H1 (cell line): Measurements from ENCODE around the gene LYL1. TPM values are rescaled to one million over a fixed set of nuclear protein-coding genes. Genes with fewer than 3 reads are reported as not detected.

Experiments
- CTCF ChIA-PET: fragments of 300-600 bp; sonication (Branson Sonifier 250); formaldehyde crosslinking; loops from one replicate; lab custom pipeline; 2021; ENCODE audit not compliant: partially characterized antibody; lab: Charles Lee
- POLR2A ChIA-PET: fragments of 300-600 bp; sonication (Branson Sonifier 250); formaldehyde crosslinking; loops from one replicate; lab custom pipeline; 2021; ENCODE audit warnings: inconsistent platforms; ENCODE audit not compliant: partially characterized antibody; lab: Charles Lee
- DNase-seq, 2 experiments: peaks; one replicate each; pipeline versions ENCODE4 v3.0.0 to v3.0.0-alpha.2; 2010 to 2022; ENCODE audit warnings: low spot score in 2 of 2, low read depth in 1 of 2, mixed read lengths in 1 of 2
- FAIRE-seq: peaks from 2 replicates; lab custom pipeline; 2011; peaks lifted over from hg19 to GRCh38; lab: Jason Lieb, UNC
- H2AFZ ChIP-seq: 2 replicates; pipeline ENCODE4 v1.8.1; 2012; ENCODE audit warnings: low read length, inconsistent platforms
- H2AK5ac ChIP-seq: 2 replicates; pipeline ENCODE4 v1.6.1; 2013; ENCODE audit warnings: low read depth, low read length
- H2BK120ac ChIP-seq: replicated peaks from 2 replicates; pipeline ENCODE3; 2013; ENCODE audit warnings: low read depth, low read length, inconsistent platforms
- H2BK12ac ChIP-seq: 2 replicates; pipeline ENCODE4 v1.6.1; 2013; ENCODE audit warnings: low read depth, low read length
- H2BK15ac ChIP-seq: 2 replicates; pipeline ENCODE4 v1.6.1; 2013; ENCODE audit warnings: low read length
- H2BK20ac ChIP-seq: 2 replicates; pipeline ENCODE4 v1.6.1; 2013; ENCODE audit warnings: low read length
- H2BK5ac ChIP-seq: 2 replicates; pipeline ENCODE4 v1.6.1; 2013; ENCODE audit warnings: low read depth, low read length
- H3K14ac ChIP-seq: 2 replicates; pipeline ENCODE4 v1.6.1; 2013; ENCODE audit warnings: inconsistent platforms; ENCODE audit not compliant: insufficient read length
- H3K18ac ChIP-seq: 2 replicates; pipeline ENCODE4 v1.6.1; 2013; ENCODE audit warnings: low read length; ENCODE audit errors: extremely low read depth
- H3K23ac ChIP-seq: 2 replicates; pipeline ENCODE4 v1.6.1; 2013; ENCODE audit warnings: inconsistent platforms; ENCODE audit not compliant: insufficient read length
- H3K23me2 ChIP-seq: 2 replicates; pipeline ENCODE4 v1.6.1; 2013; ENCODE audit warnings: low read depth, low read length
- H3K27ac ChIP-seq: 2 replicates; pipeline ENCODE4 v1.6.1; 2011; ENCODE audit warnings: low read depth, low read length, inconsistent platforms
- H3K27me3 ChIP-seq, 4 experiments: replicated peaks in 1 of 4; 1 replicate in 1 of 4; 2 replicates in 3 of 4; pipeline versions ENCODE4 v1.6.1 to v1.8.1; 2011 to 2013; ENCODE audit warnings: low read length in 3 of 4, mild to moderate bottlenecking in 3 of 4, inconsistent platforms in 2 of 4, mixed read lengths in 2 of 4, moderate library complexity in 1 of 4; ENCODE audit not compliant: control insufficient read depth in 3 of 4, insufficient read depth in 3 of 4; ENCODE audit errors: extremely low read depth in 1 of 4
- H3K36me3 ChIP-seq, 4 experiments: 2 replicates each; pipeline versions ENCODE4 v1.6.1 to v1.8.1; 2011 to 2013; ENCODE audit warnings: mild to moderate bottlenecking in 4 of 4, low read length in 3 of 4, moderate library complexity in 2 of 4, control low read depth in 1 of 4, inconsistent platforms in 1 of 4; ENCODE audit not compliant: insufficient read depth in 4 of 4, control insufficient read depth in 2 of 4
- H3K4ac ChIP-seq: replicated peaks from 2 replicates; pipeline ENCODE3; 2013; ENCODE audit warnings: low read length, low read depth, mixed read lengths, inconsistent platforms; ENCODE audit not compliant: insufficient read length
- H3K4me1 ChIP-seq, 4 experiments: replicated peaks in 1 of 4; 1 replicate in 1 of 4; 2 replicates in 3 of 4; pipeline versions ENCODE4 v1.6.1 to v1.8.1; 2011 to 2013; ENCODE audit warnings: low read length in 3 of 4, inconsistent platforms in 2 of 4, mixed read lengths in 1 of 4; ENCODE audit not compliant: insufficient read depth in 4 of 4, control insufficient read depth in 3 of 4
- H3K4me2 ChIP-seq, 2 experiments: 2 replicates each; pipeline versions ENCODE4 v1.6.1 to v1.8.1; 2011 to 2013; ENCODE audit warnings: low read depth in 2 of 2, low read length in 2 of 2, control low read depth in 1 of 2, inconsistent platforms in 1 of 2, mild to moderate bottlenecking in 1 of 2; ENCODE audit not compliant: insufficient read depth in 1 of 2
- H3K4me3 ChIP-seq, 4 experiments: fragments of 200-600, 300-600 bp in 1 of 4; sonication (generic), shearing (Covaris generic), sonication (Bioruptor Twin) in 1 of 4; 2 replicates each; pipeline versions ENCODE4 v1.5.1 to v1.8.1; 2011 to 2016; ENCODE audit warnings: low read length in 4 of 4, low read depth in 3 of 4, control low read depth in 2 of 4, inconsistent platforms in 2 of 4, mild to moderate bottlenecking in 2 of 4, mixed read lengths in 1 of 4, moderate library complexity in 1 of 4; ENCODE audit not compliant: insufficient read depth in 2 of 4; ENCODE audit errors: extremely low read depth in 1 of 4
- H3K56ac ChIP-seq: replicated peaks from 2 replicates; pipeline ENCODE3; 2013; ENCODE audit warnings: low read depth, mild to moderate bottlenecking, mixed read lengths, low read length, inconsistent platforms; ENCODE audit not compliant: insufficient read length
- H3K79me1 ChIP-seq: 2 replicates; pipeline ENCODE4 v1.6.1; 2013; ENCODE audit warnings: low read depth, low read length, control low read depth
- H3K79me2 ChIP-seq, 2 experiments: 2 replicates each; pipeline versions ENCODE4 v1.6.1 to v1.8.1; 2012 to 2013; ENCODE audit warnings: low read length in 2 of 2, mild to moderate bottlenecking in 2 of 2, inconsistent platforms in 1 of 2; ENCODE audit not compliant: insufficient read depth in 2 of 2, control insufficient read depth in 1 of 2
- H3K9ac ChIP-seq, 4 experiments: replicated peaks in 1 of 4; 1 replicate in 1 of 4; 2 replicates in 3 of 4; pipeline versions ENCODE4 v1.6.1 to v1.8.1; 2011 to 2013; ENCODE audit warnings: low read depth in 3 of 4, low read length in 3 of 4, control low read depth in 2 of 4, mild to moderate bottlenecking in 2 of 4, moderate library complexity in 2 of 4, inconsistent platforms in 1 of 4; ENCODE audit errors: extremely low read depth in 1 of 4
- H3K9me3 ChIP-seq, 2 experiments: 2 replicates each; pipeline versions ENCODE4 v1.6.1 to v1.8.1; 2012 to 2013; ENCODE audit warnings: mild to moderate bottlenecking in 2 of 2, moderate library complexity in 2 of 2, control low read depth in 1 of 2, inconsistent platforms in 1 of 2, low read depth in 1 of 2, low read length in 1 of 2, mixed read lengths in 1 of 2; ENCODE audit not compliant: insufficient read depth in 2 of 2
- H4K20me1 ChIP-seq, 2 experiments: replicated peaks in 1 of 2; 2 replicates each; pipeline versions ENCODE3 to v1.8.1; 2011 to 2013; ENCODE audit warnings: inconsistent platforms in 2 of 2, low read length in 2 of 2, mild to moderate bottlenecking in 1 of 2; ENCODE audit not compliant: insufficient read depth in 2 of 2, control insufficient read depth in 1 of 2
- H4K5ac ChIP-seq: 2 replicates; pipeline ENCODE4 v1.6.1; 2013; ENCODE audit warnings: low read length, low read depth, mixed read lengths, inconsistent platforms; ENCODE audit not compliant: insufficient read length
- H4K8ac ChIP-seq: 2 replicates; pipeline ENCODE4 v1.8.0; 2013; ENCODE audit warnings: mild to moderate bottlenecking, moderate library complexity, low read length, inconsistent platforms; ENCODE audit not compliant: insufficient read depth; ENCODE audit errors: extremely low read depth
- H4K91ac ChIP-seq: replicated peaks from 2 replicates; pipeline ENCODE3; 2013; ENCODE audit warnings: low read length, mixed read lengths, inconsistent platforms; ENCODE audit not compliant: insufficient read length
- EZH2 ChIP-seq: fragments of 200-600 bp; sonication (generic); IDR thresholded peaks from 2 replicates; pipeline ENCODE4 v1.7.1; 2012; ENCODE audit warnings: low read depth, mild to moderate bottlenecking, moderate library complexity, low read length, inconsistent platforms; ENCODE audit not compliant: severe bottlenecking
- GABPA ChIP-seq: IDR thresholded peaks from 2 replicates; pipeline ENCODE4 v1.6.1; 2011; ENCODE audit warnings: mild to moderate bottlenecking, low read length, moderate library complexity, borderline replicate concordance; ENCODE audit not compliant: insufficient read depth
- JUN ChIP-seq: IDR thresholded peaks from 2 replicates; pipeline ENCODE4 v1.6.1; 2011; ENCODE audit warnings: low read depth, mild to moderate bottlenecking, improper control_type of control experiment, low read length
- KDM5A ChIP-seq: fragments of 200-600 bp; IDR thresholded peaks from 2 replicates; pipeline ENCODE4 v1.7.1; 2012; ENCODE audit warnings: mild to moderate bottlenecking, low read length, inconsistent platforms, mixed read lengths
- POU5F1 ChIP-seq: IDR thresholded peaks from 2 replicates; pipeline ENCODE4 v1.6.1; 2011; ENCODE audit warnings: low read depth, mild to moderate bottlenecking, low read length, moderate library complexity
- SIX5 ChIP-seq: IDR thresholded peaks from 2 replicates; pipeline ENCODE4 v1.6.1; 2011; ENCODE audit warnings: mild to moderate bottlenecking, low read depth, low read length
- SRF ChIP-seq: IDR thresholded peaks from 2 replicates; pipeline ENCODE4 v1.6.1; 2011; ENCODE audit warnings: mild to moderate bottlenecking, low read depth, low read length, moderate library complexity
- WGBS, 2 experiments: shearing (Covaris generic) in 1 of 2; methylation state at CpG; one replicate each; pipeline versions ENCODE4 v1.1.6 to v1.1.7; 2013 to 2015; ENCODE audit warnings: low lambda C conversion rate in 2 of 2, mixed read lengths in 2 of 2, inconsistent platforms in 1 of 2, low coverage in 1 of 2, missing lambda C conversion rate in 1 of 2; ENCODE audit not compliant: insufficient replicate concordance in 2 of 2, insufficient coverage in 1 of 2, insufficient read length in 1 of 2; ENCODE audit errors: extremely low coverage in 1 of 2, missing lambda C conversion rate in 1 of 2; 5-methylcytosine and 5-hydroxymethylcytosine counted together
- polyA plus RNA-seq, 7 experiments: library from polyadenylated mRNA; depleted of rRNA in 3 of 7; stranded (reverse) in 5 of 7; unstranded in 2 of 7; fragments of >200 nt in 5 of 7; fragments of 200-250 nt in 2 of 7; gene quantifications; 1 replicate in 5 of 7; 2 replicates in 1 of 7; 4 replicates in 1 of 7; pipeline versions ENCODE4 v1.2.1 to v1.2.3, GENCODE V29; 2011 to 2013; ENCODE audit warnings: missing spikeins in 2 of 7, mixed read lengths in 2 of 7
- total RNA-seq: library from RNA; stranded (reverse); fragmentation: NEBNext Ultra II Directional; extraction: Animal tissue kit (Norgen Biotek cat#: 25700); gene quantifications from 2 replicates; pipeline ENCODE4 v1.2.1, GENCODE V29; 2021
- TF ChIP-seq, protein P1 (sequence below): IDR thresholded peaks from 2 replicates; pipeline ENCODE4 v1.6.1; 2012; ENCODE audit warnings: inconsistent platforms

Gene LYL1
- total and polyA plus RNA-seq, 2 of the 8 experiments (the other 6 are each of a cell fraction or from before 2014, with no cell fraction given): 0.58 to 0.76 TPM

DNA sequence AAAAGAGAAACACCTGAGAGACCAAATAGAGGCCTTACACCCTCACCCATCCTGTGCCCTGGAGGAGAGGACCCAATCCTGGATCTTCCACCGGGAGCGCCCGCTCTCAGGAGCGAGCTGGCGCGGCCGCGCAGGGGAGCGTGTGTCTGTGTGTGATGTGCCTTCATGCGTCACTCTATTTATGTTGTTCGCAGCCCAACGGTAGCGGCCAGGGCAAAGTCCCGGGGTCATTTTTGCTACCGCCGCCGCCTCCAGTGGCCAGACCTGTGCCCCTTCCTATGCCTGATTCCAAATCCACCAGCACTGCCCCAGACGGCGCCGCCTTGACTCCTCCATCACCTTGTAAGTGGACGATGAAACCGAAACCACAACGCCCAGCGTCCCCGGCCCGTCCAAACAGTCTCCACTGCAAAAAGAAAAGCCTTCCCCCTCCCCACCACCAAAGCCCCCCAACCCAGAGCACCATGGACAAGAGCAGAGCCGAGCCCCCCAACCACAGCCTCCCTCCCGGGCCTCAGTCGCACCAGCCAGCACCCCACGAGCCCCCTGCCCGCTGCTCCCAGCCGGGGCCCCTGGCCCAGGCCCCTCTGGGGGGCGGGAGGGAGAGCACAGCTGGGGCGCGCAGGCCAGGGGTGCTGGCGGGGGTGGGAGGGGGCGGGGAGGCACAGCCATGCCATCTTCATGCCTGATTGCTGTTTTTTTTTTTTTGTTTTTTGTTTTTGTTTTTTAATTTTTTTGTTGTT, 14.7 kb downstream of the LYL1 start:
- FAIRE-seq: no peak
- H3K4ac ChIP-seq: no peak overlapping the region
- peaks cover 0 to 2% of the 10 kb centered on the region in 2 experiments for H4K20me1 ChIP-seq
- H2BK12ac ChIP-seq: no peak overlapping the region
- H3K79me2 ChIP-seq: no peaks in the 10 kb centered on the region
- no peak overlapping the region for H2BK20ac ChIP-seq
- H3K18ac ChIP-seq: no peak overlapping the region
- H4K5ac ChIP-seq: no peak overlapping the region
- no peak overlapping the region for H3K23ac ChIP-seq
- peaks cover 2 to 11% (median 11%) of the 10 kb centered on the region in 4 experiments; a peak in 6 of 7 replicates for H3K4me1 ChIP-seq
- H2AFZ ChIP-seq: no peak overlapping the region
- no peak for DNase-seq
- H2BK15ac ChIP-seq: no peak overlapping the region
- no peak overlapping the region for H2BK5ac ChIP-seq
- H3K23me2 ChIP-seq: no peaks in the 10 kb centered on the region
- H2AK5ac ChIP-seq: no peak overlapping the region
- WGBS, 2 experiments: 93% methylated on average over 22 of the region's 37 CpGs; no CpG with 5 or more reads in 1 of the 2 experiments
- no peak overlapping the region for H3K4me3 ChIP-seq
- no peak overlapping the region for H4K91ac ChIP-seq
- H3K9ac ChIP-seq: no peak overlapping the region
- H3K14ac ChIP-seq: no peak overlapping the region
- TF ChIP-seq KDM5A (no peak), EZH2 (no peak), POU5F1 (no peak), SIX5 (no peak), SRF (no peak), GABPA (no peak), JUN (no peak)
- TF ChIP-seq, protein P1, sequence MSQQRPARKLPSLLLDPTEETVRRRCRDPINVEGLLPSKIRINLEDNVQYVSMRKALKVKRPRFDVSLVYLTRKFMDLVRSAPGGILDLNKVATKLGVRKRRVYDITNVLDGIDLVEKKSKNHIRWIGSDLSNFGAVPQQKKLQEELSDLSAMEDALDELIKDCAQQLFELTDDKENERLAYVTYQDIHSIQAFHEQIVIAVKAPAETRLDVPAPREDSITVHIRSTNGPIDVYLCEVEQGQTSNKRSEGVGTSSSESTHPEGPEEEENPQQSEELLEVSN: no peak
- peak overlapping the region; percentile 47; the same call in 1 of the 2 replicates for H4K8ac ChIP-seq
- no peak overlapping the region for H3K56ac ChIP-seq
- no peaks in the 10 kb centered on the region for H3K9me3 ChIP-seq
- CTCF ChIA-PET: interaction anchor here (1.0 to 48.8 kb wide), 9 partner anchors 10 to 124 kb away, joined by 3 to 1145 read pairs (median 5); no protein-coding TSS in a partner anchor
- H3K27ac ChIP-seq: no peak overlapping the region
- H3K4me2 ChIP-seq: no peak overlapping the region
- peaks cover 0 to 28% (median 8%) of the 10 kb centered on the region in 4 experiments; a peak in 5 of 7 replicates for H3K27me3 ChIP-seq
- no peak overlapping the region for H2BK120ac ChIP-seq
- POLR2A ChIA-PET: interaction anchor here (1.2 kb wide), 1 partner anchor 102 kb away, joined by 3 read pairs; no protein-coding TSS in a partner anchor
- H3K36me3 ChIP-seq: no peaks in the 10 kb centered on the region
- H3K79me1 ChIP-seq: no peaks in the 10 kb centered on the region
